Ovary (tissue), 9 donors: Measurements from ENCODE around the gene C16orf86. TPM values are rescaled to one million over a fixed set of nuclear protein-coding genes. Genes with fewer than 3 reads are reported as not detected.

ENCODE experiments used
- DNase-seq, 5 donors: peaks; one replicate each; pipeline ENCODE4 v3.0.0-alpha.2; 2019 to 2020
- H3K27ac ChIP-seq, 2 donors: fragments of 200-600 bp; one replicate each; pipeline versions ENCODE4 v1.5.1 to v1.8.0; 2019 to 2022
- H3K27me3 ChIP-seq: fragments of 200-600 bp; one replicate; pipeline ENCODE4 v1.8.0; 2022
- H3K36me3 ChIP-seq: fragments of 200-600 bp; sonication (generic); one replicate; pipeline ENCODE4 v1.5.1; 2019
- H3K4me1 ChIP-seq: one replicate; pipeline ENCODE4 v1.8.1; 2013; ENCODE audit warnings: mild to moderate bottlenecking, moderate library complexity; ENCODE audit not compliant: insufficient read depth
- H3K4me3 ChIP-seq: fragments of 200-600 bp; sonication (generic); one replicate; pipeline ENCODE4 v1.5.1; 2017
- H3K9me3 ChIP-seq, 2 donors: fragments of 200-600 bp in 1 of 2; sonication (generic) in 1 of 2; one replicate each; pipeline versions ENCODE4 v1.5.1 to v1.8.1; 2013 to 2019; ENCODE audit warnings: mild to moderate bottlenecking in 1 of 2, moderate library complexity in 1 of 2
- CTCF ChIP-seq, 3 donors: fragments of 450-650 bp in 2 of 3; fragments of 200-600 bp in 1 of 3; IDR thresholded peaks; one replicate each; pipeline versions ENCODE4 v1.5.1 to v1.8.0; 2016 to 2022; ENCODE audit warnings: antibody characterized with exemption in 3 of 3, mild to moderate bottlenecking in 1 of 3
- EP300 ChIP-seq: sonication (generic); formaldehyde crosslinking; IDR thresholded peaks from one replicate; pipeline ENCODE4 v1.6.1; 2017; ENCODE audit warnings: antibody characterized with exemption
- POLR2A ChIP-seq: fragments of 450-650 bp; IDR thresholded peaks from one replicate; pipeline ENCODE4 v1.6.1; 2017; ENCODE audit warnings: antibody characterized with exemption, mild to moderate bottlenecking, moderate library complexity
- WGBS, 3 donors: extraction: QIAGEN DNeasy Blood & Tissue Kit in 1 of 3; methylation state at CpG; one replicate each; pipeline versions ENCODE4 v1.1.5 to v1.1.7; 2013 to 2017; 5-methylcytosine and 5-hydroxymethylcytosine counted together
- intact Hi-C, 4 donors: fragments of 100-400 bp; cut with DNase I; formaldehyde crosslinking; loops; one replicate each; pipeline versions ENCODE4 v1.11.0 to v1.15.1; 2022 to 2023
- polyA plus RNA-seq, 2 donors: library from polyadenylated mRNA; stranded (reverse); fragments of 200-250 nt in 1 of 2; fragments of 350-450 nt in 1 of 2; fragmentation: Illumina TruSeq in 1 of 2; extraction: RNeasy Lipid Tissue Mini Kit (QIAGEN cat#74804) in 1 of 2; gene quantifications; one replicate each; pipeline ENCODE4 v1.2.3, GENCODE V29; 2013 to 2014
- total RNA-seq, 7 donors: library from RNA; depleted of rRNA in 2 of 7; stranded (reverse); fragments of >200 nt in 2 of 7; fragmentation: NEBNext Ultra II Directional in 3 of 7; extraction: Animal tissue kit (Norgen Biotek cat#: 25700) in 3 of 7; gene quantifications; one replicate each; pipeline versions ENCODE4 v1.1.0 to v1.2.4, GENCODE V29; 2016 to 2023
- donor health status: DM: no; HTN: no; CAD: no; lungs with moderate emphysema.
- donor health status: DM: no; HTN: no; CAD: no.
- donor health status: Bipolar disorder and iron deficiency.
- donor health status: DM: yes; HTN: yes; CAD: no.
- donor health status: DM: no; HTN: no; CAD: no.
- donor health status: DM: yes; HTN: yes; CAD: no.

Gene C16orf86
- total and polyA plus RNA-seq, 9 donors, result 0.13 to 8.2 (median 4.6) TPM

GRCh38 chr16:67663151-67663876, 3.3 kb upstream of the C16orf86 start:
- no peaks in the 10 kb centered on the region for H3K36me3 ChIP-seq
- TF ChIP-seq CTCF (IDR thresholded peaks at IDR 0.05) (no peak), EP300 (no peak), POLR2A (no peak)
- no peak overlapping the region for H3K4me3 ChIP-seq
- 77 to 83% (median 79%) methylated on average over 24 to 25 of the region's 25 CpGs for WGBS, 3 donors
- H3K27ac ChIP-seq, result no peak overlapping the region
- intact Hi-C loops, result loop anchor here in 2 of 4 donors (5.0 to 10.0 kb wide), 3 partner anchors 139 to 436 kb away; partner anchors contain the start of genes CTRL (in 1 of the 2), PSMB10 (in 1 of the 2), RIPOR1 (in 1 of the 2) and TMEM208 (in 1 of the 2)
- H3K9me3 ChIP-seq, result no peaks in the 10 kb centered on the region
- DNase-seq, result peak in 1 of 5 donors; percentile 49
- peaks cover 13% of the 10 kb centered on the region for H3K4me1 ChIP-seq
- no peaks in the 10 kb centered on the region for H3K27me3 ChIP-seq

- 84 to 87% (median 86%) methylated on average over 6 of the region's 6 CpGs for WGBS, 3 donors
- no peaks in the 10 kb centered on the region for H3K9me3 ChIP-seq
- no peak overlapping the region for H3K4me3 ChIP-seq
- H3K4me1 ChIP-seq, result peaks cover 13% of the 10 kb centered on the region
- intact Hi-C loops, result loop anchor here in 2 of 4 donors (5.0 to 10.0 kb wide), 3 partner anchors 139 to 437 kb away; partner anchors contain the start of genes CTRL (in 1 of the 2), PSMB10 (in 1 of the 2), RIPOR1 (in 1 of the 2) and TMEM208 (in 1 of the 2)
- H3K27me3 ChIP-seq, result no peaks in the 10 kb centered on the region
- no peak for TF ChIP-seq EP300
- no peak for TF ChIP-seq CTCF (IDR thresholded peaks at IDR 0.05)
- TF ChIP-seq POLR2A, result no peak
- H3K27ac ChIP-seq, result no peak overlapping the region
- no peaks in the 10 kb centered on the region for H3K36me3 ChIP-seq
- no peak for DNase-seq
Observed at GRCh38 chr16:67663877-67664222, 2.8 kb upstream of the C16orf86 start.

- peaks cover 10% of the 10 kb centered on the region for H3K4me1 ChIP-seq
- H3K27me3 ChIP-seq, result no peaks in the 10 kb centered on the region
- H3K4me3 ChIP-seq, result no peak overlapping the region
- intact Hi-C loops, result loop anchor here in 2 of 4 donors (5.0 to 10.0 kb wide), 3 partner anchors 139 to 437 kb away; partner anchors contain the start of genes CTRL (in 1 of the 2), PSMB10 (in 1 of the 2), RIPOR1 (in 1 of the 2) and TMEM208 (in 1 of the 2)
- 66 to 79% (median 71%) methylated on average over 4 of the region's 4 CpGs for WGBS, 3 donors
- TF ChIP-seq POLR2A (no peak), CTCF (IDR thresholded peaks at IDR 0.05) (no peak), EP300 (no peak)
- no peaks in the 10 kb centered on the region for H3K36me3 ChIP-seq
- no peaks in the 10 kb centered on the region for H3K9me3 ChIP-seq
- DNase-seq, result no peak
- no peak overlapping the region for H3K27ac ChIP-seq
Observed at GRCh38 chr16:67664258-67664657, 2.4 kb upstream of the C16orf86 start.

GRCh38 chr16:67664871-67665270, 1.7 kb upstream of the C16orf86 start:
- DNase-seq, result no peak
- H3K9me3 ChIP-seq, result no peaks in the 10 kb centered on the region
- H3K4me3 ChIP-seq, result no peak overlapping the region
- 90 to 95% (median 92%) methylated on average over 7 of the region's 7 CpGs for WGBS, 3 donors
- intact Hi-C loops, result loop anchor here in 3 of 4 donors (5.0 to 10.0 kb wide), 5 partner anchors 103 to 438 kb away; partner anchors contain the start of genes RIPOR1 (in 2 of the 3), CTCF (in 1 of the 3), CTRL (in 1 of the 3) and PSMB10 (in 1 of the 3)
- peaks cover 8% of the 10 kb centered on the region for H3K4me1 ChIP-seq
- no peaks in the 10 kb centered on the region for H3K27me3 ChIP-seq
- no peak overlapping the region for H3K27ac ChIP-seq
- no peak for TF ChIP-seq CTCF (IDR thresholded peaks at IDR 0.05)
- TF ChIP-seq EP300, result no peak
- TF ChIP-seq POLR2A, result no peak
- H3K36me3 ChIP-seq, result no peaks in the 10 kb centered on the region
